ENCODE measurements around the gene ITGAD. TPM values are rescaled to one million over a fixed set of nuclear protein-coding genes. Genes with fewer than 3 reads are reported as not detected.

ITGAD gene
- total RNA-seq, 1 donor from 2014 or later = 0.70 TPM

DNA sequence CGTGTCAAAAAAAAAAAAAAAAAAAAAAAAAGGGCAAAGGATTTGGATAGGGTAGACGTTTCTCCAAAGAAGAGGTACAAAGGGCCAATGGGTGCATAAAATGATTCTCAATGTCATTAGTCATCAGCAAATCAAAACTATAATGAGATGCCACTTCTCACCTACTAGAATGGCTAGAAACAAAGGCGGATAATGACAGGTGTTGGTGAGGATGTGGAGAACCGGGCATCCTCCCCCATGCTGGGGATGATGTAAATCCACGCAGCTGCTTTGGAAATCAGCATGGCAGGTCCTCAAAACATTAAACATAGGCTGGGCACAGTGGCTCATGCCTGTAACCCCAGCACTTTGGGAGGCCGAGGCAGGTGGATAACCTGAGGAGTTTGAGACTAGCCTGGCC, 28.7 kb upstream of the ITGAD start:
- DNase-seq (ENCODE audit: low spot score) = no peak
- no peak for ATAC-seq

DNA sequence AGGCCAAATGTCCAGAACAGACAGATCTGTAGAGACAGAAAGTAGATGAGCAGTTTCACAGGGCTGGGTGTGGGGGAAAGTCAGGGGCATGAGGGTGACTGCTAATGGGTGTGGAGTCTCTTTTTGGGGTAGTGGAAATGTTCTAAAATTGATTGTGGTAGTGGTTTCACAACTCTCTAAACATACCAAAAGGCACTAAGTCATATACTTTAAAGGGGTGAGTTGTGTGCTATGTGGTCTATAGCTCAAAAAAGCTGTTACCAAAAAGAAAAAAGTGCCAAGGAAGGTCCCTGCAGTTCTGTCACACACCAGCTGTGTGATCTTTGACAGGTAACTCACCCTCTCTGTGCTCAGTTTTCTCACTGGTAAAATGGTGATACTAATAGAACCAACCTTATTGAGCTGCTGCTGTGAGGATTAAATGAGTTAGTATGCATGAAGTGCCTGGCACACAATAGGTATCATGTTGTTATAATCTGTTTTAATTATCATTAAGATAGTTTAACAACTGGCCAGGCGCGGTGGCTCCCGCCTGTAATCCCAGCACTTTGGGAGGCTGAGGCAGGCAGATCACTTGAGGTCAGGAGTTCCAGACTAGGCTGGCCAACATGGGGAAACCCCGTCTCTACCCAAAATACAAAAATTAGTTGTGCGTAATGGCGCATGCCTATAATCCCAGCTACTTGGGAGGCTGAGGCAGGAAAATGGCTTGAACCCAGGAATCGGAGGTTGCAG, 27.8 kb upstream of the ITGAD start:
- no peak for ATAC-seq
- no peak for DNase-seq (ENCODE audit: low spot score)

DNA sequence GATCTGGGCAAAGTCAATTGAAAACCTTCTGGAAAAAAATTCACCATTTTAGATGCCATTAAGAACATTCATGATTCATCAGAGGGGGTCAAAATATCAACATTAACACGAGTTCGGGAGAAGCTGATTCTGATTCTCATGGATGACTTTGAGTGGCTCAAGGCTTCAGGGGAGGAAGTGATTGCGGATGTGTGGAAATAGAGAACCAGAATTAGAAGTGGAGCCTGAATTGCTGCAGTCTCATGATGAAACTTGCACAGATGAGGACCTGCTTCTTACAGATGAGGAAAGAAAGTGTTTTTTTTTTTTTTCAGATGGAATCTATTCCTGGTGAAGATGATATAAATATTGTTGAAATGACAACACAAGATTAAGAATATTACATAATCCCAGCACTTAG, 25.3 kb upstream of the ITGAD start:
- ATAC-seq = peak; percentile 20
- no peak for DNase-seq (ENCODE audit: low spot score)

DNA sequence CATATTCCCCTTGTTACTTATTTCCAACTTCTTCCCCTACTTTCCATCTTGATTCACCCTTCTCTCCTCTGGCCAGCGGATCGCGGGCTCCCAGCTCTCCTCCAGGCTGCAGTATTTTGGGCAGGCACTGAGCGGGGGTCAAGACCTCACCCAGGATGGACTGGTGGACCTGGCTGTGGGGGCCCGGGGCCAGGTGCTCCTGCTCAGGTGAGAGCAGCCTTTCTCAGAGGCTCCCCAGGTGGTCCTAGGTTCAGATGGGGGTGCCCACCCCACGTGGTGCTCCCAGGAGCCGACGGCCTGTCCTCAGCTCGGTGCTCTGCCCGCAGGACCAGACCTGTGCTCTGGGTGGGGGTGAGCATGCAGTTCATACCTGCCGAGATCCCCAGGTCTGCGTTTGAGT, 22.1 kb upstream of the ITGAD start:
- ATAC-seq = no peak
- DNase-seq (ENCODE audit: low spot score) = no peak

DNA sequence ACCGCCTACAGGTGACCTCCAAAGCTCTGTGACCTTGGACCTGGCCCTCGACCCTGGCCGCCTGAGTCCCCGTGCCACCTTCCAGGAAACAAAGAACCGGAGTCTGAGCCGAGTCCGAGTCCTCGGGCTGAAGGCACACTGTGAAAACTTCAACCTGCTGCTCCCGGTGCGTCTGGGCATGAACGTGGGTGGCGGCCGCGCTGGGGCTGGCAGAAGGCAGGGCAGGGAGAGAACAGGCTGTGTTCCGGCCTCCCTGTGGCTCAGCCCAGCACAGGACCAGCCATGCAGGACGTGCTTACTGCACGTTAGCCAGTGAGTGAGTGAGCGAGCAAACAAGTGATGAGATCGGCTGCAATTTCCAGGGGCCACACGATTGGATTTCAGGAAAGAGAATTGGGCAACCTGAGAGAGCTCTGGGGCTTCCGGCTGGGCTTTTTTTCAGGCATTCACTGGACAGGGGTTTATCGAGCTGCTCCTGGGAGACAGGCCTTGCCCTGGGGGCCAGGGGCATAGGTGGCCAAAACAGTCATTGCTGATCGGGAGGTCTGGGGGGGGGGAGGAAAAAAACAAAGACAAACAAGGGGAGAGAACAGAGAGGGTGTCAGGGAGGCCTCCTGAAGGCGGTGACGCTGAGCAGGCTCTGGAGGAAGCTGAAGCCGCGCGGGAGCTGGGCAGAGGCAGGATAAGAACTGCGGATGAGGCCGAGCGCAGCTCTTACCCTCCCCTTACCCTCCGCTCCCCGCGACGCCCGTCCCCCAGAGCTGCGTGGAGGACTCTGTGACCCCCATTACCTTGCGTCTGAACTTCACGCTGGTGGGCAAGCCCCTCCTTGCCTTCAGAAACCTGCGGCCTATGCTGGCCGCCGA, 21.3 kb upstream of the ITGAD start:
- ATAC-seq = no peak
- DNase-seq (ENCODE audit: low spot score) = no peak

DNA sequence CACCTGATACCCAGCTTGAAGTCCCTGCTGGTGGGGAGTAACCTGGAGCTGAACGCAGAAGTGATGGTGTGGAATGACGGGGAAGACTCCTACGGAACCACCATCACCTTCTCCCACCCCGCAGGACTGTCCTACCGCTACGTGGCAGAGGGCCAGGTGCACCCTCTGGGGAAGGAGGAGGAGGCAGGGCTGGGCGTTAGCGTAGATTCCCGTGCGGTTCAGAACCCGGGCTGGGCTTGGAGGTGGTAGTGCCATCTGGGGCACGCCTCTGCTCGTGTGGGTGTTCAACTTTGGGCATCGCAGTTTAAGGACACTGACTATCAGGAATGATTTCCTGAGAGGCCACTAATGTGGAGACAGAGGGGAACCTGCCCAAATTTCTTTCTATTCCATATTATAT, 19.9 kb upstream of the ITGAD start:
- DNase-seq (ENCODE audit: low spot score) = no peak
- no peak for ATAC-seq

DNA sequence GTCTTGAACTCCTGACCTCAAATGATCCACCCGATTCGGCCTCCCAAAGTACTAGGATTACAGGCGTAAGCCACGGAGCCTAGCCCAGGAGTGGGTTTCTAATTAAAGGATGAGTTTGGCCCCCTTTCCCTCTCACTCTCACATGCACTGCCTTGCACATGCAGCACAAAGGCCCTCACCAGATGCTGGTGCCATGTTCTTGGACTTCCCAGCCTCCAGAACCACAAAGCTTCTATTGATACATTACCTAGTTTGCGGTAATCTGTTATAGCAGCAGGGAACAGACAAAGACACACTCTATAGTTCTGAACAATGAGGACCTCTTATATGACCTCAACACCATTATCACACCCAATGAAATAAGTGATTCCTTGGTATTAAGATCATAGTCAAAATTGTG, 17.9 kb upstream of the ITGAD start:
- ATAC-seq = no peak
- DNase-seq (ENCODE audit: low spot score) = no peak

DNA sequence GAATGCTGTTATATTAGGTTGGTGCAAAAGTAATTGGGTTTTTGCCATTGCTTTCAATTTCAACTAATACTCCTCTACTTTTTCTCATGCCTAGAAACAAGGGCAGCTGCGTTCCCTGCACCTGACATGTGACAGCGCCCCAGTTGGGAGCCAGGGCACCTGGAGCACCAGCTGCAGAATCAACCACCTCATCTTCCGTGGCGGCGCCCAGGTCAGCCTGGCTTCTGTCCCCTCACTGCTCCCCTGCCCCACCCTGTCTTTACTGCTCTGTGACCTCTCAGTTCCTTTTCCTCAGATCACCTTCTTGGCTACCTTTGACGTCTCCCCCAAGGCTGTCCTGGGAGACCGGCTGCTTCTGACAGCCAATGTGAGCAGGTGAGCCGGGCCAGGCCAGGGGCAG, 16.4 kb upstream of the ITGAD start:
- no peak for DNase-seq (ENCODE audit: low spot score)
- no peak for ATAC-seq

DNA sequence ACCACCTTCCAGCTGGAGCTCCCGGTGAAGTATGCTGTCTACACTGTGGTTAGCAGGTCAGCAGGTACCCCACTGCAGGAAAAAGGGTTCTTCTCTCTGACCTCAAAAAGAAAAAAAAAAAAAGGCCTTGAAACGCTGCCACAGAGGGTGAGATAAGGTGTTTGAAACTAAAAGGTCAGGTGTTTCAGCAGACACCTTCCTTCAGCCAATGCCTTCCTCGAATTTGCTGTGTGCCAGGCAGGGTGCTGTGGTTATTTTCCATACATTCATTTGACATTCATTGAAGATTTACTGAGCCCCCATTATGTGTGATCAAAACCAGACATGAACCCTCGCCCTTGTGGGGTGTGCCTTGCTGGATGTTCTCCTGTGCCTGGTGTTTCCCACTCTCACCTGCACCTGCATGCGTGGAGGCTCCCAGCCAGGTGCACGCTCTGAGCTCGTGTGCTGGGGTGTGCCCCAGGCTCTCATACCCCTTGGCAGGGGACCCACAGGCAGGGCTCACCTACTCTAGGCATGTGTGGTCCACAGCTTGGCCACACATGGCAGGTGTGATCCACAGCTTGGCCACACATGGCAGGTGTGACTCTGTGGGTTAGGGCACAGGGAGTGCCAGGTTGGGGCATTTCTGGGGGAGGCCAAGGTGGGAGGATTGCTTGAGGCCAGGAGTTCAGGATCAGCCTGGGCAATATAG, 15.8 kb upstream of the ITGAD start:
- ATAC-seq (no peak), DNase-seq (ENCODE audit: low spot score) (no peak)

DNA sequence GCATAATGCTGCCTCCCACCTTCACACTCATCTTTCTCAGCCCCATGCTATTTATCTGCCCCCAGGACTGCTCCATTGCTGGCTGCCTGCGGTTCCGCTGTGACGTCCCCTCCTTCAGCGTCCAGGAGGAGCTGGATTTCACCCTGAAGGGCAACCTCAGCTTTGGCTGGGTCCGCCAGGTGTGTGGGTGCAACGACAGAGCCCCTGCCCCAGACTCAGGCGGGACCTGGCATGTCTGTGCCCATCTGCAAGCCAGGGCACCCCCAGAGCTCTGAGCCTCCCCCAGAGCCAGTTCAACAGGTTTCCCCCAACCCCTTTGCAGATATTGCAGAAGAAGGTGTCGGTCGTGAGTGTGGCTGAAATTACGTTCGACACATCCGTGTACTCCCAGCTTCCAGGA, 12.9 kb upstream of the ITGAD start:
- no peak for DNase-seq (ENCODE audit: low spot score)
- ATAC-seq = no peak

DNA sequence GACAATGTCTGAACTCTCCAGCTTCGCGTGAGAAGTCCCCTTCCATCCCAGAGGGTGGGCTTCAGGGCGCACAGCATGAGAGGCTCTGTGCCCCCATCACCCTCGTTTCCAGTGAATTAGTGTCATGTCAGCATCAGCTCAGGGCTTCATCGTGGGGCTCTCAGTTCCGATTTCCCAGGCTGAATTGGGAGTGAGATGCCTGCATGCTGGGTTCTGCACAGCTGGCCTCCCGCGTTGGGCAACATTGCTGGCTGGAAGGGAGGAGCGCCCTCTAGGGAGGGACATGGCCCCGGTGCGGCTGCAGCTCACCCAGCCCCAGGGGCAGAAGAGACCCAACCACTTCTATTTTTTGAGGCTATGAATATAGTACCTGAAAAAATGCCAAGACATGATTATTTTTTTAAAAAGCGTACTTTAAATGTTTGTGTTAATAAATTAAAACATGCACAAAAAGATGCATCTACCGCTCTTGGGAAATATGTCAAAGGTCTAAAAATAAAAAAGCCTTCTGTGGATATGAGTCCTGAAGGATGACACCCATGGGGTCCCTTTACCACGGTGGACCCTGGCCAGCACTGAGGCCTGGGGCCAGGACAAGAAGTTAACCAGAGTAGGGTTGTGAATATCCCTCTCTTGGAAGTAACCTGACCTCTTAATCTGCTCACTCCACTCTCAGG, 10.5 kb upstream of the ITGAD start:
- DNase-seq (ENCODE audit: low spot score) = peak; percentile 61
- peak; percentile 83 for ATAC-seq

DNA sequence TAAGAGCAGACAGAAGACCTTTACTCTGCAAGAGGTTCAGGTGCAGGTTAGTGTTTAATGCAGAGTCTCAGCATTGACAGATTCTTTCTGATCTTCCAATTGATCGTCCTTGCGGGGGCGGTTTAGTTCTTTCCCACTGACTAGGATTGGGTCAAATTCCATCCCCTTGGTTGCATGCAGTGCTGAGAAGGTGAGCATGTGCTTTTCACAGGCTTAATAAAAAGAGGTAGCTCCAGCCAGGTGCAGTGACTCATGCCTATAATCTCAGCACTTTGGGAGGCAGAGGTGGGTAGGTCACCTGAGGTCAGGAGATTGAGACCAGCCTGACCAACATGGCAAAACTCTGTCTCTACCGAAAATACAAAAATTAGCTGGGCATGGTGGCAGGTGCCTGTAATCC, 7.5 kb upstream of the ITGAD start:
- peak; percentile 58 for ATAC-seq
- DNase-seq (ENCODE audit: low spot score) = no peak

DNA sequence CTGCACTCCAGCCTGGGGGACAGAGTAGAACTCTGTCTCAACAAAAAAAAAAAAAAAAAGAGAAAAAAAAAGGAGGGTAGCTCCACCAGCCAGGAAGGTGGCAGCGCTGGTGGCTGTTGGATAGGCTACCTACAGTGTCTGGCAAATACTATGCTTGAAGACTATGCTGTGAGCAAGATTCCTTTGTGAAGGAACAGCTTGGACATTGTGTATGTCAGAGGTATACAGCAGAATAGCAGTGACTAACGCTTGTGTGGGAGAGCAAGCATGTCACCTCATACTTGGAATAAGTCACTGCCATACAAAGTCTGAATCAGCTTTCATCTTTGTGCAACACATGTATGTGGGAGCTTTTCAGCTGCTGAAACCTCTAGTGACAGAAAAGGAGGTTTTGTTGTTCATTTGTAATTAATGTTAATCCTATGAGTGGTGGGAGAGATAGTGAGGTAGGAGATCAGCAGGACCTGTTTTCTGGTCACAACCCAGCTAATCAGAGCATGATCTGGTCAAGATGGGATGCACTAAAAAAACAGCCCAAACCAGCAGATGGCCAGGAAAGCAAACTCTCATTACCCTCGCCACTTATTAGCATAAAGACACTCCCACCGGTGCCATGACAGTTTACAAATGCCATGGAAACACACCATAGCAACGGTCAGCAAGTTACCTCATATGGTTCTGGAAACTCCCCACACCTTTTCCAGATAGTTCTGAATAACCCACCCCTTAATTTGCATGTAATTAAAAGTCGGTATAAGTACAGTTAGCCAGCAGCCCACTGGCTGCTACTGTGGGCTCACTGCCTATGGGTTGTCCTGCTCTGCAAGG, 6.8 kb upstream of the ITGAD start:
- DNase-seq (ENCODE audit: low spot score) = no peak
- peak; percentile 43 for ATAC-seq

DNA sequence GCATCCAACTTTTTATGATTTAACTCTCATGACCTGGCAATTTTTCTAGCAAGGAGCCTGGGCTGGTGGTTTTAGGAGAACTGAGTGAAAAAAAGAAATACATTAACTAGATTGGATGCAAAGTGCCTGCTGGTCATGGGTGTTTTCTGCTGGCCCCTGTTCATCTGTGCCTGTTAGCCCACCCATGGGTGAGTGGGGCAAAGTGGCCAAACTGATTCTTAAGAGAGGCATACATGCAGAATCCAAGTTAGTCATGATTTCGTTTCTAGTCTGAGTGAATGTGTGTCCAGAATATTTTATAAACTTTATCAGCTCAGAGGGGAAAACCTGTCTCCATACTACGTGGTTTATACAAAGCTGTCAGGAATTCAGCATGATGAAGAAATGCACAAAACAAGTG, 4.6 kb upstream of the ITGAD start:
- no peak for ATAC-seq
- no peak for DNase-seq (ENCODE audit: low spot score)

DNA sequence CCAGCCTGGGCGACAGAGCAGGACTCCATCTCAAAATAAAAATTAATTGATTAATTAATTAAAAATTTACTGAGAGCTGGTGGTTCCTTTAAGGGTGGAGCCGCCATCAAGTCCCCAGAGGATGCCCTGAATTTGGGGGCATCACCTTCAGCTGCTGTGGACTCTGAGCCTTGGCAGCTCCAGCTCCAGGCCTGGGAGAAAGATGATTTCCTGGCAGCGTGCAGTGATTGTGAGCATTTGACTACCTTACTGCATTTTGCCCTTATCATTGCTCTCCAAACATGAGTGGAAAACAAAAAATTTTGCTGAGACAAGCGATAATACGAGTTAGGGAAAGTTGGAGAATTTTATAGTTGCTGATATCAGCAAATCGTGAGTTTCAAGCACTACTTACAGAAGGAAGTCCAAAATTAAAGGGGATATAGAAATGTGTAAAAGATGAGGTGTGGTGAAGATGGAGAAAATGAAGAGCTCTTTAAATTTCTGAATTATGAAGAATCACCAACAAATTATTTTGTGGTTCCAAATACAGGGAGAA, 2.6 kb upstream of the ITGAD start:
- no peak for DNase-seq (ENCODE audit: low spot score)
- peak; percentile 61 for ATAC-seq

DNA sequence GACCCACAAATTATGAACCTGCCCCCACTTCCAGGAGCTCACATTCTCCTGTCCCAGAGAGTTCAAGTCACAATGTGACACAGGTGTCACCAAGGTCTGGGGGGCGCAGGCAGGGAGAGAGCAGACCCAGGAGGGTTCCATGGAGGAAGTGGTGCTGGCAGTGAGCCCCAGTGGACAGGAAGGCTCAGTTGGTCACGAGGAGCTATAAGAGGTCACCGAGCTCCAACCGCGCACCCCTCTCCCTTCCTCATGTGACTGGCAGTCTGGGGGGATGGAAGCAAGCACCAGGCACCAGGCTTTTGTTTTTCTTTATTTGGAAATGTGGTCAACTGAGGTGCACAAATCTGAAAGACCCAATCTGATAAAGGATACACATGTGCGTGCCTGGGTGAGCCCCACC, 2.5 kb downstream of the ITGAD start:
- DNase-seq (ENCODE audit: low spot score) (no peak), ATAC-seq (peak; percentile 38)

DNA sequence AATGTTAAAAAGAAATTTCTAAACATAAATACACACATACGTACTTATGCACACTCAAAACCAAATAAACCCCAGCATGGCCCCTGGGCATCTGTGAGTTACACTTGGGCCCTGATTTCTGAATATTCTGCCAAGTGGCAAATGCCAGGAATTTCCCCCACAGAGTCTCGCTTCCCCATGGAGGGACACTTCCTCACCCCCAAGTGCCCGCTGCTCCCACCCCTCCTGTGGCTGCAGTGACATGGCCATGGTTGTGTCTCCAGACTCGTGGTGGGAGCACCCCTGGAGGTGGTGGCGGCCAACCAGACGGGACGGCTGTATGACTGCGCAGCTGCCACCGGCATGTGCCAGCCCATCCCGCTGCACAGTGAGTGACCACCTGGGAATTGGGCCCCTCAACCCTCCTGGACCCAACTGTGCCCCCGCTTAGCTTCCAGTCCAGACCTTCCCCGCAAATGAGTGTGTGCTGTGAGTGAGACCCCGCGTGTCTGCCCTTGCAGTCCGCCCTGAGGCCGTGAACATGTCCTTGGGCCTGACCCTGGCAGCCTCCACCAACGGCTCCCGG, 4.0 kb downstream of the ITGAD start:
- no peak for DNase-seq (ENCODE audit: low spot score)
- ATAC-seq = no peak

DNA sequence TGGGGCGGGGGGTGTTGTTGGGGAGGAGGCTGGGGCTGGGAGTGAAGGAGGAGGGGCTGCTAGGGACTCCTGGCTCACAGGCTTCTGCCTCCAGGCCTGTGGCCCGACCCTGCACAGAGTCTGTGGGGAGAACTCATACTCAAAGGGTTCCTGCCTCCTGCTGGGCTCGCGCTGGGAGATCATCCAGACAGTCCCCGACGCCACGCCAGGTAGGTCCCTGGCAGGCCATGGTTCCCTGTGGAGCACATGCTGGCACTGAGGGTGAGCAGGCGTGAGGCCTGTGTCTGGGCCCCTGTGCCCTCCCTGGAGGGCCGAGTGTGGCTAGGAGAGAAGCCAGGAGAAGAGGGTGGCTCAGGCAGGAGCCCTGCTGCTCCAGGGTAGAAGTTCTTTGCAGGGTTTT, 4.6 kb downstream of the ITGAD start:
- no peak for DNase-seq (ENCODE audit: low spot score)

DNA sequence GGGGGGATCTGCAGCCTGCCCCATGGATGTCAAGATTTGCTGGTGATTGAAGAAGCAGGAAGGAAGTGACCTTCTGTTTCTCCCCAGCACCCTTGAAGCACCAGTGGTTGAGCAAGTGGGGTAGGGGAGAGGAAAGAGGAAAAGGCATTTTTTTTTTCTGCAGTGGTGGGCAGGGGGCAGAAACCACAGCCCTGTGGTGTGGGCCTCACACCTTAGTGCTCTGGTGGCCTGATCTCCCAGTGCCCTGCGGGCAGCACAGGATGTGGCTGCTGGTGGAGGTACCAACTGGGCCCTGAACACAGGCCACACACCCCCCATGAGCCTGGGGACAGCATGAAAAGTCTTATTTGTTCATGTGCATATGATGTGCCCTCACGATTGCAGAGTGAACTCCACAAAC, 7.1 kb downstream of the ITGAD start:
- DNase-seq (ENCODE audit: low spot score) = no peak
- no peak for ATAC-seq

More for the DNA sequence above, 4.6 kb downstream of the ITGAD start:
- ATAC-seq = no peak

DNA sequence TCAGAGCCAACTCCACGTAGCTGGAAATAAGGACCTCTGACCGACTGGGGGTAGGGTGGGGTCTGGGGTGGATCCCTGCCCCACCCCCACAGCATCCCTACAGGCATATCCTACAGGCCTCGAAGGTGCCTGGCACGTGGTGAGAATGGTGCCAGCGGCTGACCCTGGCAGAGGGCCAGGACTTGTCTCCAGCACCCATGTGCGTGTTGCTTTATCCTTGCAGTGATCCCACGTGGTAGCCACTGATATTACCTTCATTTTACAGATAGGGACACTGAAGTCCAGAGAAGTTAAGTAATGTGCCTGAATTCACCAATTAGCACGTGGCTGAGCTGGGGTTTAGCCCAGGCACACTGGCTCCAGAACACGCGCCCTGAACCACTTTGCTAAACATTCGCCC, 8.3 kb downstream of the ITGAD start:
- ATAC-seq (no peak), DNase-seq (ENCODE audit: low spot score) (no peak)

Measured in left lobe of liver (tissue), 2 donors.